NCI-H1694 (cell line): ENCODE results near the gene NUP107.
A peak's percentile ranks its signal among the peaks of the same experiment; 100 is the strongest.
"Not testable (repeated sequence)": the region's sequence is repeated elsewhere in the genome, so short reads cannot be mapped to it uniquely, and the experiment has no call there.

Source experiments
- DNase-seq: peaks from one replicate; lab custom pipeline; 2025; lab: John Stamatoyannopoulos, UW

Gene NUP107

DNA sequence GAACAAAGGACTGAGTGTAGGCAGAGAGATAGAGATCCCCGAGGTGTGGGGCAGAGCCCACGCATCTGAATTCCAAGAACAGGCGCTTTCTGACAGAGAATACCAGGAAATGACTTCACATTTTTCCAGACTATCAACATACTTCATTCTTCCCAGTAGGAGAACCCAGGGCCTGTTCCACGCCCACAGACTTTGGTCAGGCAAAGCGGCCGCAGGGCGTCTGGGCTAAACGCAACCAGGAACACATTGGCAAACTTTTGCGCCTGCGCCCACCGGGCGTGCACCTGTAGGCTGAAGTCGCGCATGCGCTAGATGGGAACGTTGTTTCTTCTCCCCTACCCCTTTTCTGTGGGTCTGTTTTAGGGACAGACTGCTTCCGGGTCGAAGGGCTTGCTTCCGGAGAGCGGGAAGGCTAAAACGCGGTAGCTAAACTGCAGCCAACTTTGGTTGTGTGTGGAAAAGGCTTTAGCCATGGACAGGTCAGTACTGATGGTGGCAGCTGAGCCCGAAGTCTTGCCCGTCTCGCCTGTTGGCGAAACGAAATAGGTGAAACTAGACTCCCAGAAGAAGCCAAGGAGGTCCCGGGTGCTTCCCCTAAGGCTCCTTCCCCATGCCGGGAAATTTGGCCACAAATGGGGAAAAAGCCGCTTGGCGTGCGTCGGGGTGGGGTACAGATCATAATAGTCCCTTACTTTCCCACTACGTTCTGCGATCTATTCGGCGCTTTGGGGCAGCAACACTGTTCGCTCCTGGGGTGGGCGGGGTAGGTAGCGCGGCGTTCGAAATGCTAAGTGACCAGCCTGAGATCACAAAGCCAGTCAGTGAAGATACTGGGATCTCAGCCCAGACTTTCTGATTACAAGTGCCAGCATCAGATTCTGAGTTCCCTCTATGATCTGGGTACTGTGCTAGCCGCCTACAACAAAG lies at the start of gene NUP107:
NUP107 (plus strand) TSS at position 384 of the 927 bp plus-strand sequence; CDS start at position 472, 88 bp downstream.
- DNase-seq: peak; percentile 92

GRCh38 chr12:68637439-68637838 lies 49.3 kb upstream of the NUP107 start:
- DNase-seq: not testable (repeated sequence)

GRCh38 chr12:68638171-68638570 lies 48.6 kb upstream of the NUP107 start:
- DNase-seq: no peak

GRCh38 chr12:68638721-68639395 lies 47.9 kb upstream of the NUP107 start:
- DNase-seq: no peak

GRCh38 chr12:68639396-68639767 lies 47.4 kb upstream of the NUP107 start:
- no peak for DNase-seq

- no peak for DNase-seq
Observed at GRCh38 chr12:68641138-68641537, 45.6 kb upstream of the NUP107 start.

- DNase-seq: no peak
Observed at GRCh38 chr12:68646484-68646883, 40.3 kb upstream of the NUP107 start.

DNA sequence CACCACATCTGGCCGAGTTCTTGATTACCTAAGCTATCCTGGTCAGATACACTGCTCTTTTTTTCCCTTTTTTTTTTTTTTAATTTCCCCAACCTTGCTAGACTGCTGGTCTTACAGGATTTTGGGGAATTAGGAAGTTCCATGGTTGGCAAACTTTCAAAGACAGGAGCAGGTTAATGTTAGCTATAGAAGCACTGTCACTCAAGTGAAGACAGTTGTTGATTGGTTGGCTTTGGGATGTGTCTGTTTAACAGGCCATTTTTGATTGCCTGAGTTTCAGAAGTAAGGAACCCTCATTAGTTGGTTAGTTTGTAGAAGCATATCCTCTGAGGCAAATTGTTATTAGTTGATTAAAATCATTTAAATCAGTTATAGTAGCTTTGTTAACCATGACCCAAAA lies 39.3 kb upstream of the NUP107 start:
- DNase-seq: no peak

GRCh38 chr12:68648179-68648578 lies 38.6 kb upstream of the NUP107 start:
- DNase-seq: no peak

GRCh38 chr12:68665016-68665569 lies 21.7 kb upstream of the NUP107 start:
- no peak for DNase-seq

GRCh38 chr12:68667291-68667690 lies 19.5 kb upstream of the NUP107 start:
- no peak for DNase-seq

- no peak for DNase-seq
Observed at GRCh38 chr12:68667896-68668295, 18.9 kb upstream of the NUP107 start.

- DNase-seq: no peak
Observed at GRCh38 chr12:68671179-68671578, 15.6 kb upstream of the NUP107 start.

- DNase-seq: no peak
Observed at GRCh38 chr12:68673788-68674187, 13.0 kb upstream of the NUP107 start.

- no peak for DNase-seq
Observed at GRCh38 chr12:68674376-68674775, 12.4 kb upstream of the NUP107 start.

- DNase-seq: no peak
Observed at GRCh38 chr12:68675101-68675842, 11.5 kb upstream of the NUP107 start.

DNA sequence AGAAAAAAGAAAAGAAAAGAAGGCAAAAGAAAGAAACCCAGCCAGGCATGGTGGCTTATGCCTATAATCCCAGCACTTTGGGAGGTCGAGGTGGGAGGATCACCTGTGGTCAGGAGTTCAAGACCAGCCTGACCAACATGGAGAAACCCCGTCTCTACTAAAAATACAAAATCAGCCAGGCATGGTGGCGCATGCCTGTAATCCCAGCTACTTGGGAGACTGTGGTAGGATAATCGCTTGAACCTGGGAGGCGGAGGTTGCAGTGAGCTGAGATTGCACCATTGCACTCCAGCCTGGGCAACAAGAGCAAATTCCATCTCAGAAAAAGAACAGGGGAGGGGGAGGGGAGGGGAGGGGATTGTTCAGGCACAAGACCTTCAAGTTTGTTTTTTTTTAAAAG lies 9.9 kb upstream of the NUP107 start:
- not testable (repeated sequence) for DNase-seq

- DNase-seq: no peak
Observed at GRCh38 chr12:68686262-68686594, 550 bp upstream of the NUP107 start.

- no peak for DNase-seq
Observed at GRCh38 chr12:68695454-68695853, 8.7 kb downstream of the NUP107 start.

- DNase-seq: no peak
Observed at GRCh38 chr12:68699486-68699885, 12.7 kb downstream of the NUP107 start.

DNA sequence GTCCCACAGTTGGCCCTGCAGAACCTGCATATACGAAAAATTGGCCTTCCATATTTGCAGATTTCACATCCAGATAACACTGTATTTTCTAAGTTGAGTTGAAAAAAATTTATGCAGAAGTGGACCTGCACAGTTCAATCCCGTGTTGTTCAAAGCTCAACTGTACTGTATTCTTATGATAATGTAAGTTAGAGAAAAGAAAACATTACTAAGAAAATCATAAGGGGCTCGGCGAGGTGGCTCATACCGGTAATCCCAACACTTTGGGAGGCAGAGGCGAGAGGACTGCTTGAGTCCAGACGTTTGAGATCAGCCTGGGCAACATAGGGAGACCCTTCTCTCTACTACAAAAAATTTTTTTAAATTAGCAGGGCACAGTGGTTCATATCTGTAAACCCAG lies 41.0 kb downstream of the NUP107 start:
- no peak for DNase-seq

DNA sequence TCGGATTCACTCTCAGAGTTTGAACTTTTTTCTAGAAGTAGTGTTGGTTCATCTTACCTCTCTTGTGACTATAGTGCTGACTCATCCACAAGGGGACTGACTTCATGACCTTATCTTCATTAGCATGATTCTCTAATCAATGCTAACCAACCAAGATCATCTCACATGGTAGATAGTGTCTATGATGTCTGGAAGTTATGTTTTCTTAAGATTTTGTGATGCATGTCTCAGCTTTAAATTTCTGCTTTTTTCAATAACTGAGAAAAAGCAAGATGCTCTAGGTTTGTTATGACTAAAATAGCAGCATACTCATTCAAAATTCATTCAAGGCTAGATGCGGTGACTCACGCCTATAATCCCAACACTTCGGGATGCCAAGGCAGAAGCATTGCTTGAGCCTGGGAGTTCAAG lies 46.9 kb downstream of the NUP107 start:
- no peak for DNase-seq
